ENCODE measurements around the gene PHYKPL.
"Not testable (repeated sequence)": the region's sequence is repeated elsewhere in the genome, so short reads cannot be mapped to it uniquely, and the experiment has no call there.

DNA sequence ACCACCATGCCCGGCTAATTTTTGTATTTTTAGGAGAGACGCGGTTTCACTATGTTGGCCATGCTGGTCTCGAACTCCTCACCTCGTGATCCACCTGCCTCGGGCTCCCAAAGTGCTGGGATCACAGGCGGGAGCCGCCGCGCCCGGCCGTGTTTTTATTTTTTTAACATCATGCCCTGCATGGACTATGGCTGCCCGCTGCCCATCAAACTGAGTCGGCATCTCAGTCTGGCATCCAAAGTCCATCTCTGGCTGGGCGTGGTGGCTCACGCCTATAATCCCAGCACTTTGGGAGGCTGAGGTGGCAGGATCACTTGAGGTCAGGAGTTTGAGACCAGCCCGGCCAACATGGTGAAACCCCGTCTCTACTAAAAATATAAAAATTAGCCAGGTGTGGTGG, 21.0 kb upstream of the PHYKPL start:
- not testable (repeated sequence) for TF ChIP-seq MXI1 (IDR thresholded peaks at IDR 0.05; ENCODE audit: borderline replicate concordance, low read depth, low read length); RAD21 (IDR thresholded peaks at IDR 0.05; ENCODE audit: low read length)
- TF ChIP-seq, protein P1, sequence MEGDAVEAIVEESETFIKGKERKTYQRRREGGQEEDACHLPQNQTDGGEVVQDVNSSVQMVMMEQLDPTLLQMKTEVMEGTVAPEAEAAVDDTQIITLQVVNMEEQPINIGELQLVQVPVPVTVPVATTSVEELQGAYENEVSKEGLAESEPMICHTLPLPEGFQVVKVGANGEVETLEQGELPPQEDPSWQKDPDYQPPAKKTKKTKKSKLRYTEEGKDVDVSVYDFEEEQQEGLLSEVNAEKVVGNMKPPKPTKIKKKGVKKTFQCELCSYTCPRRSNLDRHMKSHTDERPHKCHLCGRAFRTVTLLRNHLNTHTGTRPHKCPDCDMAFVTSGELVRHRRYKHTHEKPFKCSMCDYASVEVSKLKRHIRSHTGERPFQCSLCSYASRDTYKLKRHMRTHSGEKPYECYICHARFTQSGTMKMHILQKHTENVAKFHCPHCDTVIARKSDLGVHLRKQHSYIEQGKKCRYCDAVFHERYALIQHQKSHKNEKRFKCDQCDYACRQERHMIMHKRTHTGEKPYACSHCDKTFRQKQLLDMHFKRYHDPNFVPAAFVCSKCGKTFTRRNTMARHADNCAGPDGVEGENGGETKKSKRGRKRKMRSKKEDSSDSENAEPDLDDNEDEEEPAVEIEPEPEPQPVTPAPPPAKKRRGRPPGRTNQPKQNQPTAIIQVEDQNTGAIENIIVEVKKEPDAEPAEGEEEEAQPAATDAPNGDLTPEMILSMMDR (conservative IDR thresholded peaks at IDR 0.05; ENCODE audit: low read depth, low read length) = not testable (repeated sequence)

Measured in IMR-90 (cell line).